ENCODE measurements around the gene PGM2.

DNA sequence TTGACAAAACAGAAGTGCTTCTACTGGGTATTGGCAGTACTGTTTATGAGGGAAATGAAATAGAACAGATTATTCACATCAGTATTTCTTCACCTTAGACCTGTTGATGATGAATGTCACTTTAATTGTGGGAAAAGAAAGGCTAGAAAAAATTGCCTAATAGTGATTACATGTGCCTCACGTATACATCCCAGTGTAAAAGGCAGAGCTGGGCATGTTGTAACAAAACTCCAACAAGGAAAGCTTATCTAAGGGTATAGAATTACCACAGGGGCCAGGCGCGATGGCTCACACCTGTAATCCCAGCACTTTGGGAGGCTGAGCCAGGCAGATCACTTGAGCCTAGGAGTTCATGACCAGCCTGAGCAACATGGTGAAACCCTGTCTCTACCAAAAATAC, 4.2 kb downstream of the PGM2 start:
- TF ChIP-seq, protein P1, sequence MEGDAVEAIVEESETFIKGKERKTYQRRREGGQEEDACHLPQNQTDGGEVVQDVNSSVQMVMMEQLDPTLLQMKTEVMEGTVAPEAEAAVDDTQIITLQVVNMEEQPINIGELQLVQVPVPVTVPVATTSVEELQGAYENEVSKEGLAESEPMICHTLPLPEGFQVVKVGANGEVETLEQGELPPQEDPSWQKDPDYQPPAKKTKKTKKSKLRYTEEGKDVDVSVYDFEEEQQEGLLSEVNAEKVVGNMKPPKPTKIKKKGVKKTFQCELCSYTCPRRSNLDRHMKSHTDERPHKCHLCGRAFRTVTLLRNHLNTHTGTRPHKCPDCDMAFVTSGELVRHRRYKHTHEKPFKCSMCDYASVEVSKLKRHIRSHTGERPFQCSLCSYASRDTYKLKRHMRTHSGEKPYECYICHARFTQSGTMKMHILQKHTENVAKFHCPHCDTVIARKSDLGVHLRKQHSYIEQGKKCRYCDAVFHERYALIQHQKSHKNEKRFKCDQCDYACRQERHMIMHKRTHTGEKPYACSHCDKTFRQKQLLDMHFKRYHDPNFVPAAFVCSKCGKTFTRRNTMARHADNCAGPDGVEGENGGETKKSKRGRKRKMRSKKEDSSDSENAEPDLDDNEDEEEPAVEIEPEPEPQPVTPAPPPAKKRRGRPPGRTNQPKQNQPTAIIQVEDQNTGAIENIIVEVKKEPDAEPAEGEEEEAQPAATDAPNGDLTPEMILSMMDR (IDR thresholded peaks at IDR 0.05 in 2 of 3, conservative IDR thresholded peaks at IDR 0.05 in 1 of 3; ENCODE audit: control insufficient read depth in 2 of 3, extremely low read depth in 1 of 3, insufficient read depth in 1 of 3, low read depth in 3 of 3, low read length in 3 of 3): no peak
- TF ChIP-seq, protein P2, sequence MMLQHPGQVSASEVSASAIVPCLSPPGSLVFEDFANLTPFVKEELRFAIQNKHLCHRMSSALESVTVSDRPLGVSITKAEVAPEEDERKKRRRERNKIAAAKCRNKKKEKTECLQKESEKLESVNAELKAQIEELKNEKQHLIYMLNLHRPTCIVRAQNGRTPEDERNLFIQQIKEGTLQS (IDR thresholded peaks at IDR 0.05; ENCODE audit: borderline replicate concordance, extremely low read depth, low read depth, low read length): no peak
- TF ChIP-seq POLR2A (IDR thresholded peaks at IDR 0.05; ENCODE audit: low read depth, low read length): no peak
- no peak for TF ChIP-seq JUND (IDR thresholded peaks at IDR 0.05; ENCODE audit: low read depth, low read length)
- TF ChIP-seq, protein P3, sequence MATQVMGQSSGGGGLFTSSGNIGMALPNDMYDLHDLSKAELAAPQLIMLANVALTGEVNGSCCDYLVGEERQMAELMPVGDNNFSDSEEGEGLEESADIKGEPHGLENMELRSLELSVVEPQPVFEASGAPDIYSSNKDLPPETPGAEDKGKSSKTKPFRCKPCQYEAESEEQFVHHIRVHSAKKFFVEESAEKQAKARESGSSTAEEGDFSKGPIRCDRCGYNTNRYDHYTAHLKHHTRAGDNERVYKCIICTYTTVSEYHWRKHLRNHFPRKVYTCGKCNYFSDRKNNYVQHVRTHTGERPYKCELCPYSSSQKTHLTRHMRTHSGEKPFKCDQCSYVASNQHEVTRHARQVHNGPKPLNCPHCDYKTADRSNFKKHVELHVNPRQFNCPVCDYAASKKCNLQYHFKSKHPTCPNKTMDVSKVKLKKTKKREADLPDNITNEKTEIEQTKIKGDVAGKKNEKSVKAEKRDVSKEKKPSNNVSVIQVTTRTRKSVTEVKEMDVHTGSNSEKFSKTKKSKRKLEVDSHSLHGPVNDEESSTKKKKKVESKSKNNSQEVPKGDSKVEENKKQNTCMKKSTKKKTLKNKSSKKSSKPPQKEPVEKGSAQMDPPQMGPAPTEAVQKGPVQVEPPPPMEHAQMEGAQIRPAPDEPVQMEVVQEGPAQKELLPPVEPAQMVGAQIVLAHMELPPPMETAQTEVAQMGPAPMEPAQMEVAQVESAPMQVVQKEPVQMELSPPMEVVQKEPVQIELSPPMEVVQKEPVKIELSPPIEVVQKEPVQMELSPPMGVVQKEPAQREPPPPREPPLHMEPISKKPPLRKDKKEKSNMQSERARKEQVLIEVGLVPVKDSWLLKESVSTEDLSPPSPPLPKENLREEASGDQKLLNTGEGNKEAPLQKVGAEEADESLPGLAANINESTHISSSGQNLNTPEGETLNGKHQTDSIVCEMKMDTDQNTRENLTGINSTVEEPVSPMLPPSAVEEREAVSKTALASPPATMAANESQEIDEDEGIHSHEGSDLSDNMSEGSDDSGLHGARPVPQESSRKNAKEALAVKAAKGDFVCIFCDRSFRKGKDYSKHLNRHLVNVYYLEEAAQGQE (IDR thresholded peaks at IDR 0.05; ENCODE audit: low read depth, low read length): no peak
- TF ChIP-seq HDGF (IDR thresholded peaks at IDR 0.05): no peak
- TF ChIP-seq ZNF274 (IDR thresholded peaks at IDR 0.05; ENCODE audit: insufficient read depth, insufficient read length): no peak
- no peak for TF ChIP-seq TCF12 (IDR thresholded peaks at IDR 0.05; ENCODE audit: low read depth, low read length)
- no peak for TF ChIP-seq ZSCAN29 (IDR thresholded peaks at IDR 0.05)
- TF ChIP-seq SRF (IDR thresholded peaks at IDR 0.05; ENCODE audit: low read depth in 2 of 2, low read length in 2 of 2): no peak
- TF ChIP-seq, protein P4, sequence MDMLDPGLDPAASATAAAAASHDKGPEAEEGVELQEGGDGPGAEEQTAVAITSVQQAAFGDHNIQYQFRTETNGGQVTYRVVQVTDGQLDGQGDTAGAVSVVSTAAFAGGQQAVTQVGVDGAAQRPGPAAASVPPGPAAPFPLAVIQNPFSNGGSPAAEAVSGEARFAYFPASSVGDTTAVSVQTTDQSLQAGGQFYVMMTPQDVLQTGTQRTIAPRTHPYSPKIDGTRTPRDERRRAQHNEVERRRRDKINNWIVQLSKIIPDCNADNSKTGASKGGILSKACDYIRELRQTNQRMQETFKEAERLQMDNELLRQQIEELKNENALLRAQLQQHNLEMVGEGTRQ (IDR thresholded peaks at IDR 0.05; ENCODE audit: borderline replicate concordance, low read depth, low read length): no peak
- TF ChIP-seq YY1 (IDR thresholded peaks at IDR 0.05; ENCODE audit: low read depth, low read length): no peak
- no peak for TF ChIP-seq EZH2 (IDR thresholded peaks at IDR 0.05; ENCODE audit: borderline replicate concordance, control insufficient read depth, low read depth, low read length)
- TF ChIP-seq POLR2AphosphoS5 (IDR thresholded peaks at IDR 0.05; ENCODE audit: low read length): no peak
